Natural killer cell (primary cell): Measurements from ENCODE around the gene TCEANC. TPM values are rescaled to one million over a fixed set of nuclear protein-coding genes. Genes with fewer than 3 reads are reported as not detected.
A peak's percentile ranks its signal among the peaks of the same experiment; 100 is the strongest.
"Not testable (repeated sequence)": the region's sequence is repeated elsewhere in the genome, so short reads cannot be mapped to it uniquely, and the experiment has no call there.

ENCODE experiments used
- ATAC-seq, 3 donors: fragments of 150-1000 bp in 2 of 3; fragments of 200-7000 bp in 1 of 3; cut with Tn5 transposase; 1 replicate in 1 of 3; 2 replicates in 2 of 3; pipeline ENCODE4 v1.10.0; 2021; ENCODE audit warnings: mild to moderate bottlenecking in 2 of 3, moderate library complexity in 2 of 3
- DNase-seq, 2 donors: peaks; one replicate each; pipeline versions ENCODE4 v3.0.0 to v3.0.0-alpha.2; 2013 to 2021; ENCODE audit warnings: mixed read lengths in 1 of 2
- H3K27ac ChIP-seq: one replicate; pipeline ENCODE4 v1.5.1; 2013; ENCODE audit warnings: mild to moderate bottlenecking, low read length
- H3K27me3 ChIP-seq: one replicate; pipeline ENCODE4 v1.6.1; 2013; ENCODE audit warnings: low read length; ENCODE audit not compliant: control insufficient read depth, insufficient read depth
- H3K36me3 ChIP-seq: one replicate; pipeline ENCODE4 v1.6.1; 2013; ENCODE audit warnings: low read length; ENCODE audit not compliant: control insufficient read depth, insufficient read depth
- H3K4me1 ChIP-seq: one replicate; pipeline ENCODE4 v1.6.1; 2013; ENCODE audit warnings: low read length; ENCODE audit not compliant: control insufficient read depth, insufficient read depth
- H3K4me3 ChIP-seq: one replicate; pipeline ENCODE4 v1.5.1; 2013; ENCODE audit warnings: low read length
- H3K9me3 ChIP-seq: one replicate; pipeline ENCODE4 v1.6.1; 2013; ENCODE audit warnings: low read length; ENCODE audit not compliant: control insufficient read depth, insufficient read depth
- H3K27ac Mint-ChIP-seq, 2 donors: one replicate each; pipeline ENCODE4 v1.8.0; 2022; ENCODE audit warnings: mild to moderate bottlenecking in 2 of 2, mixed read lengths in 2 of 2, moderate library complexity in 1 of 2
- H3K27me3 Mint-ChIP-seq, 2 donors: one replicate each; pipeline ENCODE4 v1.8.0; 2022; ENCODE audit warnings: low read depth in 2 of 2, mixed read lengths in 2 of 2
- H3K36me3 Mint-ChIP-seq: one replicate; pipeline ENCODE4 v1.8.0; 2022; ENCODE audit warnings: mixed read lengths
- H3K4me1 Mint-ChIP-seq, 2 donors: one replicate each; pipeline ENCODE4 v1.8.0; 2022; ENCODE audit warnings: mixed read lengths in 2 of 2
- H3K4me3 Mint-ChIP-seq: one replicate; pipeline ENCODE4 v1.8.0; 2022; ENCODE audit warnings: mild to moderate bottlenecking, moderate library complexity, mixed read lengths
- H3K9me3 Mint-ChIP-seq, 2 donors: one replicate each; pipeline ENCODE4 v1.8.0; 2022; ENCODE audit warnings: mixed read lengths in 2 of 2
- WGBS: methylation state at CpG from one replicate; pipeline ENCODE4 v1.1.7; 2013; ENCODE audit warnings: missing lambda C conversion rate; ENCODE audit not compliant: insufficient coverage; 5-methylcytosine and 5-hydroxymethylcytosine counted together
- intact Hi-C: fragments of 100-400 bp; cut with micrococcal nuclease; formaldehyde crosslinking; loops from one replicate; pipeline ENCODE4 v1.14.2; 2022
- total RNA-seq, 4 donors: library from RNA; stranded (reverse); fragments of 120-200 nt in 1 of 4; gene quantifications; one replicate each; pipeline versions ENCODE4 v1.2.3 to v1.2.4, GENCODE V29; 2013 to 2022
- TF ChIP-seq, protein P1 (sequence below): fragments of 200-600 bp; IDR thresholded peaks from one replicate; pipeline ENCODE4 v1.8.0; 2022; ENCODE audit warnings: antibody characterized with exemption

TCEANC gene
- total RNA-seq, 3 donors from 2014 or later (not counting 1 experiment from before 2014, with no cell fraction given) = 11.2 to 17.8 (median 13.4) TPM

DNA sequence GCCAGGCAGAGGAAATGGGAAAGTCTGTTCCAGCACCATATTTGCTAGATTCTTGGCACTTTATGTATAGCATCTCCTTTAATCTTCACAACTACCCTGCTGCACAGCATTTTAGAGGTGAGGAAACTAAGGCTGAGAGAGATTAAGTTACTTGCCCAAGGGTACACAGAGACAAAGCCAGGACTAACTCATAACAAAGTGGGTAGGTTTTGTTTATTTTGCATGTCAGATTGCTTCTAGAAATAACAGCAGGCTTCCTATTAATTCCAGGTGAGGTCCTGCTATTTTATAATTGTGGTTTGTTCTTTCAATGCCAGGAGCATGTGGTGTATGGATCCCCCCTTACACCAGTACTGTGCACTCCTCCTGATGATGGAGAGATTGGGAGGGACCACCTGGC is 15.0 kb downstream of the TCEANC start:
- H3K27ac Mint-ChIP-seq = no peak overlapping the region
- intact Hi-C loops = no loop called here
- no peaks in the 10 kb centered on the region for H3K9me3 Mint-ChIP-seq

DNA sequence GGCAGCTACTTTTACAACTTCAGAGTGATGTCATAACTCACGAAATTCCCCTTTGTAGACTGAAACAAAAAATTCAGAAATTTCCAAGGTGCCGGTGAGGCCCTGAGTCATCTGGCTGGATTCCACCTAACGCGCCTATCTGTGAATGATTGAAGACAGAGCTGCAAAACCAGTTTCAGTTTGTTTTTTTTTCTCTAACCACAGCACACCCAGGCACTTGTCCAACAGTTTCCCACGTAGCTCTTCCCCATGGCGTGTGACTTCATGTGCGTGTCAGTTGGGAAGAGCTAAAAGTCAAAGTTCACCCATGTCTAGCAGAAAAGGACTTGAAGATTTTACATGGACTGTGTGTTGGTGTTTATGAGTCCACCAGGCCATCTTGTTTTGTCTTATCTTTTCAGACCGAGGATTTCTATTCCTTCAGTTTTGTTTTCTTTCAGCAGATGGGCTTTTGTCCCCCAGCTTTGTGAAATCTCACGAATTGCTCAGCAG is 16.4 kb downstream of the TCEANC start:
- peak overlapping the region; percentile 57 for H3K27ac ChIP-seq
- peak; percentile 88 to 94 (median 88) for ATAC-seq
- H3K36me3 Mint-ChIP-seq = peaks cover 18% of the 10 kb centered on the region
- no peaks in the 10 kb centered on the region for H3K4me1 Mint-ChIP-seq
- no peak overlapping the region for H3K4me3 ChIP-seq
- 14% methylated on average over 2 of the region's 9 CpGs for WGBS
- H3K4me3 Mint-ChIP-seq = peak overlapping the region; percentile 31
- peak; percentile 25 to 83 for DNase-seq
- TF ChIP-seq, protein P1, sequence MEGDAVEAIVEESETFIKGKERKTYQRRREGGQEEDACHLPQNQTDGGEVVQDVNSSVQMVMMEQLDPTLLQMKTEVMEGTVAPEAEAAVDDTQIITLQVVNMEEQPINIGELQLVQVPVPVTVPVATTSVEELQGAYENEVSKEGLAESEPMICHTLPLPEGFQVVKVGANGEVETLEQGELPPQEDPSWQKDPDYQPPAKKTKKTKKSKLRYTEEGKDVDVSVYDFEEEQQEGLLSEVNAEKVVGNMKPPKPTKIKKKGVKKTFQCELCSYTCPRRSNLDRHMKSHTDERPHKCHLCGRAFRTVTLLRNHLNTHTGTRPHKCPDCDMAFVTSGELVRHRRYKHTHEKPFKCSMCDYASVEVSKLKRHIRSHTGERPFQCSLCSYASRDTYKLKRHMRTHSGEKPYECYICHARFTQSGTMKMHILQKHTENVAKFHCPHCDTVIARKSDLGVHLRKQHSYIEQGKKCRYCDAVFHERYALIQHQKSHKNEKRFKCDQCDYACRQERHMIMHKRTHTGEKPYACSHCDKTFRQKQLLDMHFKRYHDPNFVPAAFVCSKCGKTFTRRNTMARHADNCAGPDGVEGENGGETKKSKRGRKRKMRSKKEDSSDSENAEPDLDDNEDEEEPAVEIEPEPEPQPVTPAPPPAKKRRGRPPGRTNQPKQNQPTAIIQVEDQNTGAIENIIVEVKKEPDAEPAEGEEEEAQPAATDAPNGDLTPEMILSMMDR = no peak
- no peaks in the 10 kb centered on the region for H3K27me3 Mint-ChIP-seq
- no peaks in the 10 kb centered on the region for H3K9me3 Mint-ChIP-seq
- intact Hi-C loops = no loop called here
- no peaks in the 10 kb centered on the region for H3K27me3 ChIP-seq
- H3K4me1 ChIP-seq = peaks cover 7% of the 10 kb centered on the region
- no peaks in the 10 kb centered on the region for H3K36me3 ChIP-seq
- no peaks in the 10 kb centered on the region for H3K9me3 ChIP-seq
- peak overlapping the region; percentile 77 to 83 for H3K27ac Mint-ChIP-seq

More for the DNA sequence above, 15.0 kb downstream of the TCEANC start:
- H3K27me3 ChIP-seq = no peaks in the 10 kb centered on the region
- Mint-ChIP-seq H3K36me3 (peaks cover 32% of the 10 kb centered on the region), H3K4me1 (no peaks in the 10 kb centered on the region), H3K27me3 (no peaks in the 10 kb centered on the region), H3K4me3 (no peak overlapping the region)
- H3K4me1 ChIP-seq = peaks cover 7% of the 10 kb centered on the region
- DNase-seq (no peak), ATAC-seq (no peak)
- peaks cover 10% of the 10 kb centered on the region for H3K36me3 ChIP-seq
- TF ChIP-seq, protein P1 = no peak
- H3K9me3 ChIP-seq = no peaks in the 10 kb centered on the region
- H3K27ac ChIP-seq = no peak overlapping the region
- H3K4me3 ChIP-seq = no peak overlapping the region

- ATAC-seq, H3K36me3 ChIP-seq, DNase-seq, H3K27me3 ChIP-seq, H3K4me1 Mint-ChIP-seq, H3K4me3 ChIP-seq, H3K9me3 ChIP-seq, H3K4me3 Mint-ChIP-seq, H3K4me1 ChIP-seq, H3K9me3 Mint-ChIP-seq, H3K27me3 Mint-ChIP-seq, intact Hi-C loops: not testable (repeated sequence)
- Mint-ChIP-seq H3K36me3 (peaks cover 13% of the 10 kb centered on the region), H3K27ac (peak overlapping the region; percentile 77 to 83)
- WGBS = 91% methylated on average over 5 of the region's 8 CpGs
- peak overlapping the region; percentile 57 for H3K27ac ChIP-seq
Observed at GRCh38 chrX:13669755-13670154, 16.8 kb downstream of the TCEANC start.

- Mint-ChIP-seq H3K9me3 (no peaks in the 10 kb centered on the region), H3K27me3 (no peaks in the 10 kb centered on the region), H3K27ac (peak overlapping the region in 1 of 2 donors; percentile 45), H3K4me1 (no peaks in the 10 kb centered on the region), H3K4me3 (no peak overlapping the region), H3K36me3 (peaks cover 9% of the 10 kb centered on the region)
- H3K4me1 ChIP-seq = peaks cover 7% of the 10 kb centered on the region
- ATAC-seq (no peak), DNase-seq (peak in 1 of 2 donors; percentile 29)
- H3K27ac ChIP-seq = no peak overlapping the region
- H3K27me3 ChIP-seq = no peaks in the 10 kb centered on the region
- intact Hi-C loops = no loop called here
- H3K9me3 ChIP-seq = no peaks in the 10 kb centered on the region
- TF ChIP-seq, protein P1 = no peak
- WGBS = 84% methylated on average over 5 of the region's 5 CpGs
- no peak overlapping the region for H3K4me3 ChIP-seq
- no peaks in the 10 kb centered on the region for H3K36me3 ChIP-seq
Observed at GRCh38 chrX:13670197-13670596, 17.3 kb downstream of the TCEANC start.
